ENCODE results near the gene SPATA9. TPM values are rescaled to one million over a fixed set of nuclear protein-coding genes. Genes with fewer than 3 reads are reported as not detected.

SPATA9 gene
- total RNA-seq (2021) (0.55 TPM in 1 of 2 replicates, not detected in the other), Bru-seq, nascent RNA (percentile 24 among the genes with signal in this experiment), BruChase-seq, experiment 1, labeled RNA remaining after a 2-hour chase (percentile 29 among the genes with signal in this experiment), BruChase-seq, experiment 2, labeled RNA remaining after a 6-hour chase (percentile 13 among the genes with signal in this experiment)
- long read RNA-seq, partial matches to known transcripts = 0 of 1 reads
- long read RNA-seq, other reads (novel, unspliced or antisense) = 1 of 1 reads

- CTCF ChIA-PET = no interaction called here
Measured at GRCh38 chr5:95682891-95683290, at the start of gene SPATA9. Gene SPATA9 (minus strand): TSS chr5:95682991. CDS start chr5:95682854, 137 bp downstream.

GRCh38 chr5:95731571-95732554 is 49.1 kb upstream of the SPATA9 start:
- no peaks in the 10 kb centered on the region for H3K9me3 ChIP-seq (ENCODE audit: insufficient read depth, low read depth)
- H3K4me3 ChIP-seq = peak overlapping the region; percentile 73
- H4K20me1 ChIP-seq (ENCODE audit: insufficient read depth) = no peaks in the 10 kb centered on the region
- peak overlapping the region; percentile 94 for H2AFZ ChIP-seq
- H3K27ac ChIP-seq = no peak overlapping the region
- no peaks in the 10 kb centered on the region for H3K9me2 ChIP-seq (ENCODE audit: insufficient read depth)
- BruUV-seq (replicated peaks) = TSS peak; percentile 50
- H3K36me3 ChIP-seq (ENCODE audit: low read depth) = 0 out of 2 replicates have a peak, but pooled peaks cover 5% of the 10 kb centered on the region
- TF ChIP-seq CTCF (conservative IDR thresholded peaks at IDR 0.05) (no peak), EZH2 (IDR thresholded peaks at IDR 0.05; ENCODE audit: low read depth) (no peak)
- intact Hi-C loops (cut with micrococcal nuclease; ENCODE audit: unreplicated experiment) = loop anchor here (1.0 to 5.0 kb wide), 3 partner anchors 35 to 85 kb away; partner anchors contain the start of gene RFESD
- H3K79me2 ChIP-seq (ENCODE audit: low read depth) = peaks cover 14% of the 10 kb centered on the region
- H3K4me2 ChIP-seq = peak overlapping the region; percentile 87
- H3F3A ChIP-seq (ENCODE audit: insufficient read depth, low read depth) = peaks cover 29% of the 10 kb centered on the region
- H3K27me3 ChIP-seq (ENCODE audit: insufficient read depth, low read depth) = no peaks in the 10 kb centered on the region
- H3K4me1 ChIP-seq (replicated peaks; ENCODE audit: insufficient read depth) = peaks cover 61% of the 10 kb centered on the region
- DNase-seq = peak in 1 of 2 experiments; percentile 33
- CTCF ChIA-PET = interaction anchor here (0.6 to 1.0 kb wide), 2 partner anchors 10 to 67 kb away, joined by 3 to 13 read pairs; no protein-coding TSS in a partner anchor
- POLR2A ChIA-PET (ENCODE audit: unreplicated experiment) = interaction anchor here (0.6 to 0.7 kb wide), 3 partner anchors 16 to 84 kb away, joined by 3 to 8 read pairs (median 5); no protein-coding TSS in a partner anchor

More at GRCh38 chr5:95682891-95683290, at the start of gene SPATA9:
- Histone ChIP-seq H3K4me3 (no peak within 1 kb of the TSS), H3K4me1 (replicated peaks; ENCODE audit: insufficient read depth) (no peaks in the 10 kb centered on the region), H3K9me2 (ENCODE audit: insufficient read depth) (no peaks in the 10 kb centered on the region), H4K20me1 (ENCODE audit: insufficient read depth) (no peaks in the 10 kb centered on the region), H3K27ac (no peak within 1 kb of the TSS), H3K27me3 (ENCODE audit: insufficient read depth, low read depth) (no peaks in the 10 kb centered on the region), H3K79me2 (ENCODE audit: low read depth) (no peaks in the 10 kb centered on the region), H3K4me2 (no peak within 1 kb of the TSS), H3K36me3 (ENCODE audit: low read depth) (no peaks in the 10 kb centered on the region), H2AFZ (no peak within 1 kb of the TSS), H3F3A (ENCODE audit: insufficient read depth, low read depth) (no peaks in the 10 kb centered on the region), H3K9me3 (ENCODE audit: insufficient read depth, low read depth) (no peaks in the 10 kb centered on the region)
- DNase-seq = no peak
- POLR2A ChIA-PET (ENCODE audit: unreplicated experiment) = no interaction called here
- intact Hi-C loops (cut with micrococcal nuclease; ENCODE audit: unreplicated experiment) = no loop called here
- TF ChIP-seq EZH2 (IDR thresholded peaks at IDR 0.05; ENCODE audit: low read depth) (no peak), CTCF (conservative IDR thresholded peaks at IDR 0.05) (no peak)
- BruUV-seq (replicated peaks) = no TSS peak

All from PC-9 (cell line).